K562 (cell line): ENCODE measurements around the gene NLE1. TPM values are rescaled to one million over a fixed set of nuclear protein-coding genes. Genes with fewer than 3 reads are reported as not detected.

ENCODE experiments used
- ELF2 ChIP-seq: fragments of 250-450 bp; sonication (Bioruptor Pico); IDR thresholded peaks from 2 replicates; pipeline ENCODE4 v1.5.0; 2021; ENCODE audit warnings: mild to moderate bottlenecking
- ETV1 ChIP-seq: fragments of 450-650 bp; conservative IDR thresholded peaks from 2 replicates; pipeline ENCODE4 v1.6.1; 2016; ENCODE audit warnings: missing genetic modification characterization, control low read depth, low read depth, missing compliant biosample characterization
- GTF2A2 ChIP-seq: IDR thresholded peaks from 2 replicates; pipeline ENCODE4 v1.6.1; 2016; ENCODE audit warnings: mild to moderate bottlenecking, missing genetic modification characterization, missing compliant biosample characterization
- HMBOX1 ChIP-seq: sonication (generic); IDR thresholded peaks from 2 replicates; pipeline ENCODE4 v1.6.1; 2016
- MECOM ChIP-seq: fragments of 250-450 bp; sonication (Bioruptor Pico); IDR thresholded peaks from 2 replicates; pipeline ENCODE4 v1.8.0; 2022; ENCODE audit warnings: inconsistent platforms
- SMARCE1 ChIP-seq: fragments of 450-650 bp; IDR thresholded peaks from 2 replicates; pipeline ENCODE4 v1.7.1; 2016; ENCODE audit warnings: mild to moderate bottlenecking
- TAF1 ChIP-seq: IDR thresholded peaks from 2 replicates; pipeline ENCODE4 v1.6.1; 2011; ENCODE audit warnings: mild to moderate bottlenecking, low read length, moderate library complexity; ENCODE audit not compliant: insufficient read depth, control insufficient read depth, severe bottlenecking; ENCODE audit errors: extremely low read depth
- XRCC3 ChIP-seq: fragments of 450-650 bp; IDR thresholded peaks from 2 replicates; pipeline ENCODE4 v1.6.1; 2017; ENCODE audit warnings: mild to moderate bottlenecking, moderate library complexity
- ZBTB40 ChIP-seq, 2 experiments: fragments of 450-650 bp in 1 of 2; sonication (generic) in 1 of 2; formaldehyde crosslinking in 1 of 2; IDR thresholded peaks; 2 replicates each; pipeline versions ENCODE4 v1.7.1 to v1.9.0; 2016 to 2022; ENCODE audit warnings: inconsistent platforms in 1 of 2, mild to moderate bottlenecking in 1 of 2, missing genetic modification reagents in 1 of 2
- ZFX ChIP-seq: sonication (generic); formaldehyde crosslinking; IDR thresholded peaks from 2 replicates; pipeline ENCODE4 v1.8.0; 2022; ENCODE audit warnings: mild to moderate bottlenecking, missing genetic modification reagents, moderate library complexity
- ZNF431 ChIP-seq: sonication (generic); formaldehyde crosslinking; IDR thresholded peaks from 2 replicates; pipeline ENCODE4 v1.8.0; 2022; ENCODE audit warnings: mild to moderate bottlenecking, missing genetic modification reagents
- polyA plus RNA-seq, 8 experiments: library from polyadenylated mRNA; depleted of rRNA in 4 of 8; stranded (reverse) in 5 of 8; unstranded in 3 of 8; fragments of >200 nt; fragmentation: Nextera tagmentation in 2 of 8; fragmentation: Illumina TruSeq in 1 of 8; extraction: Ambion mirVana in 2 of 8; extraction: Trizol in 1 of 8; gene quantifications; 2 replicates each; pipeline versions ENCODE4 v1.2.1 to v1.2.3, GENCODE V29; 2011 to 2014; ENCODE audit warnings: inconsistent platforms in 1 of 8, missing spikeins in 1 of 8
- total RNA-seq, 7 experiments: library from RNA; depleted of rRNA in 6 of 7; stranded (reverse); fragments of >200 nt in 6 of 7; fragmentation: Illumina TruSeq in 2 of 7; extraction: Trizol in 2 of 7; gene quantifications; 2 replicates each; pipeline versions ENCODE4 v1.2.1 to v1.2.3, GENCODE V29; 2011 to 2021; ENCODE audit warnings: low replicate concordance in 1 of 7
- TF ChIP-seq, protein P1 (sequence below), 2 experiments: fragments of 450-650 bp; IDR thresholded peaks; 2 replicates each; pipeline ENCODE4 v1.6.1; 2018; ENCODE audit warnings: mild to moderate bottlenecking in 2 of 2, low read depth in 1 of 2; ENCODE audit not compliant: partially characterized antibody in 2 of 2

The NLE1 gene
- total and polyA plus RNA-seq, 9 of the 15 experiments (the other 6 are each of a cell fraction or from before 2014, with no cell fraction given) = 3.8 to 69.0 (median 29.4) TPM

- no peak for TF ChIP-seq ZFX (CRISPR knock-in tag)
- 0 out of 2 replicates have a peak, but pooled peaks have one; percentile 49 for TF ChIP-seq ELF2 (CRISPR knock-in tag)
- no peak for TF ChIP-seq ZNF431 (CRISPR knock-in tag)
- TF ChIP-seq TAF1 = peak; percentile 27
- TF ChIP-seq ETV1 (tag) = peak; percentile 45; the same call in 1 of the 2 replicates
- peak; percentile 45; the same call in 1 of the 2 replicates for TF ChIP-seq SMARCE1
- no peak for TF ChIP-seq XRCC3
- TF ChIP-seq, protein P1, sequence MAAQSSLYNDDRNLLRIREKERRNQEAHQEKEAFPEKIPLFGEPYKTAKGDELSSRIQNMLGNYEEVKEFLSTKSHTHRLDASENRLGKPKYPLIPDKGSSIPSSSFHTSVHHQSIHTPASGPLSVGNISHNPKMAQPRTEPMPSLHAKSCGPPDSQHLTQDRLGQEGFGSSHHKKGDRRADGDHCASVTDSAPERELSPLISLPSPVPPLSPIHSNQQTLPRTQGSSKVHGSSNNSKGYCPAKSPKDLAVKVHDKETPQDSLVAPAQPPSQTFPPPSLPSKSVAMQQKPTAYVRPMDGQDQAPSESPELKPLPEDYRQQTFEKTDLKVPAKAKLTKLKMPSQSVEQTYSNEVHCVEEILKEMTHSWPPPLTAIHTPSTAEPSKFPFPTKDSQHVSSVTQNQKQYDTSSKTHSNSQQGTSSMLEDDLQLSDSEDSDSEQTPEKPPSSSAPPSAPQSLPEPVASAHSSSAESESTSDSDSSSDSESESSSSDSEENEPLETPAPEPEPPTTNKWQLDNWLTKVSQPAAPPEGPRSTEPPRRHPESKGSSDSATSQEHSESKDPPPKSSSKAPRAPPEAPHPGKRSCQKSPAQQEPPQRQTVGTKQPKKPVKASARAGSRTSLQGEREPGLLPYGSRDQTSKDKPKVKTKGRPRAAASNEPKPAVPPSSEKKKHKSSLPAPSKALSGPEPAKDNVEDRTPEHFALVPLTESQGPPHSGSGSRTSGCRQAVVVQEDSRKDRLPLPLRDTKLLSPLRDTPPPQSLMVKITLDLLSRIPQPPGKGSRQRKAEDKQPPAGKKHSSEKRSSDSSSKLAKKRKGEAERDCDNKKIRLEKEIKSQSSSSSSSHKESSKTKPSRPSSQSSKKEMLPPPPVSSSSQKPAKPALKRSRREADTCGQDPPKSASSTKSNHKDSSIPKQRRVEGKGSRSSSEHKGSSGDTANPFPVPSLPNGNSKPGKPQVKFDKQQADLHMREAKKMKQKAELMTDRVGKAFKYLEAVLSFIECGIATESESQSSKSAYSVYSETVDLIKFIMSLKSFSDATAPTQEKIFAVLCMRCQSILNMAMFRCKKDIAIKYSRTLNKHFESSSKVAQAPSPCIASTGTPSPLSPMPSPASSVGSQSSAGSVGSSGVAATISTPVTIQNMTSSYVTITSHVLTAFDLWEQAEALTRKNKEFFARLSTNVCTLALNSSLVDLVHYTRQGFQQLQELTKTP (IDR thresholded peaks at IDR 0.05; ENCODE audit: low read depth in 1 of 2, partially characterized antibody in 2 of 2) = no peak
- TF ChIP-seq GTF2A2 (tag) = no peak
- TF ChIP-seq HMBOX1 = peak; percentile 73
- 0 out of 2 replicates have a peak, but pooled peaks have one; percentile 9 for TF ChIP-seq ZBTB40 (IDR thresholded peaks at IDR 0.05)
- no peak for TF ChIP-seq ZBTB40 (CRISPR knock-in tag; IDR thresholded peaks at IDR 0.05)
- TF ChIP-seq MECOM (CRISPR knock-in tag) = 0 out of 2 replicates have a peak, but pooled peaks have one; percentile 37
Measured at GRCh38 chr17:35089586-35090296, 52.4 kb downstream of the NLE1 start (continued).
